ENCODE results near the gene WAPL.
"Not testable (repeated sequence)": the region's sequence is repeated elsewhere in the genome, so short reads cannot be mapped to it uniquely, and the experiment has no call there.

Gene WAPL

GRCh38 chr10:86521678-86522509 is at the start of gene WAPL:
WAPL (minus strand) TSS chr10:86521792; CDS start chr10:86518069, 3,723 bp downstream.
- DNase-seq, result peak; percentile 57 to 69

DNA sequence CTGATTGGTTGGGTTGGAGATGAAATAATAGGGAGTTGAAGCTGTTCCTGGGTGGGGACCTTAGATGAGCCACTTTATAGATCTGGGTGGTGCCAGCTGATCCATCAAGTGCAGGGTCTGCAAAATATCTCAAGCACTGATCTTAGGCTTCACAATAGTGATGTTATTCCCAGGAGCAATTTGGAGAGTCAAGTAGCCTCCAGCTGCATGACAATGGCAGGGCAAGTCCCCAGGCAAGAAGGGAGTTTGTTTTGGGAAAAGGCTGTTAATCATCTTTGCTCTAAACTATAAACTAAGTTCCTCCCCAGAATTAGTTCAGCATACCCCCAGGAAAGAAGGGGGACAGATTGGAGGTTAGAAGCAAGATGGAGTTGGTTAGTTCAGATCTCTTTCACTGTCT is 47.7 kb upstream of the WAPL start:
- no peak for DNase-seq

- DNase-seq, result not testable (repeated sequence)
Measured at GRCh38 chr10:86566518-86566917, 44.9 kb upstream of the WAPL start.

DNA sequence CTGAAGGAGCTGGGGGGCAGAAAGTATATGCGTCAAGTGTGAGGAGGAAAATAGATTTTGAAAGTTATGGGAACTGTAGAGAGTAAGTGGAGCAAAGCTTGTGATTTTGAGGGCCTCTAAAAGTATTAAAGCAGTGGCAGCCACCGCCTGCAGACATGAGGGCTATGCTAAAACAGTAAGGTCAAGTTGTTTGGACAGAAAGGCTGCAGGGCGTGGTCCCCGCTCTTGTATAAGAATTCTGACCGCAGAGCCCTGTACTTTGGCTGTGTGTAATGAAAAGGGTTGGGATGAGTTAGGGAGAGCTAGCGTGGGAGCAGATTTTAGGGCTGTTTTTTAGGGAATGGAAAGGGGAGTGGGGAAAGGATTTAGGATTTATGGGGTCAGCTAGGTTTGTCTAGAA is 41.7 kb upstream of the WAPL start:
- not testable (repeated sequence) for DNase-seq

DNA sequence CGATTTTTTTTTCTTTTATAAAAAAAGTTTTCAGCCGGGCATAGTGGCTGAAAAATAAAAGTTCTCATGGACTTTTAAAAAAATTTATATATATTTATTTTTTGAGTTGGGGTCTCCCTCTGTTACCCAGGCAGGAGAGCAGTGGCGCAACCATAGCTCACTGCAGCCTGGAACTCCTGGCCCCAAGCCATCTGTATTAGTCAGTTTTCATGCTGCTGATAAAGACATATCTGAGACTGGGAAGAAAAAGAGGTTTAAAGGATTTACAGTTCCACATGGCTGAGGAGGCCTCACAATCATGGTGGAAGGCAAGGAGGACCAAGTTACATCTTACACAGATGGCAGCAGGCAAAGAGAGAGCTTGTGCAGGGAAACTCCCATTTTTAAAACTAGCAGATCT is 37.1 kb upstream of the WAPL start:
- not testable (repeated sequence) for DNase-seq

- DNase-seq, result peak in 1 of 2 experiments; percentile 8
Measured at GRCh38 chr10:86556933-86557649, 35.5 kb upstream of the WAPL start.

DNA sequence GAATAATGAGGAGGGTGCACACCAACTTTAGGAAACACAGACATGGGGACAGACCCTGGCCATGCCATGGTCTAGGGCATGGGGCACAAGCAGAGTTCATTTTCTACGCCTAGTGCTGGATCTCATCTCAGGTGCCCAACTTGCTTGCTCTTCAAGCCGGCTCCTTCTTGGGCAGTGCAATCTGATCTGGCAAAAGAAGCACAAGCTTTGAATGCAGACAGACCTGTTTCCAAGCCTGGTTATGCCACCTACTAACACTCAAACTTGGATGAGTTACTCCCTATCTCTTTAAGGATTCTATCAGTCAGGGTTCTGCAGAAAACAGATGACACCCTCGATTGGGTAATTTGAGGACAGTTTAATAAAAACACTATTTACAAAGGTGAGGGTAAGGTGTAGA is 34.9 kb upstream of the WAPL start:
- no peak for DNase-seq

GRCh38 chr10:86553639-86554038 is 32.0 kb upstream of the WAPL start:
- DNase-seq, result no peak

DNA sequence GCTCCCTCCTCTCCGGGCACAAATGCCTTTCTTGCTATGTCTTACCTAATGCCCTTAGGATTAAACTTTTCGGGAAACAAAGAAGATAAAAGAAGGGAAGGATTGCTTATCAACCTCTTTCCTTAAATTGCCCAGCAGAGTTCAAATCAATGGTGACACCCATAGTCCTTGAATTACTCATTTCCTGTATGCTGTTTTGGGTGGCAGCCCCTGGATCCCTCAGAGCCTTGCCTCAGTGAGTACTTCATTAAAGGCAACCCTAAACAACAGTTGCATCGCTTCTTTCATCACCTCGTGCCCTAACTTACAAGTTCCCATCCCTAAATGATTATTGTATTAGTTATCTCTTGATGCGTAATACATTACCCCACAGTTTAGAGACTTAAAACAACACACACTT is 31.6 kb upstream of the WAPL start:
- no peak for DNase-seq

GRCh38 chr10:86547296-86547695 is 25.7 kb upstream of the WAPL start:
- no peak for DNase-seq

DNA sequence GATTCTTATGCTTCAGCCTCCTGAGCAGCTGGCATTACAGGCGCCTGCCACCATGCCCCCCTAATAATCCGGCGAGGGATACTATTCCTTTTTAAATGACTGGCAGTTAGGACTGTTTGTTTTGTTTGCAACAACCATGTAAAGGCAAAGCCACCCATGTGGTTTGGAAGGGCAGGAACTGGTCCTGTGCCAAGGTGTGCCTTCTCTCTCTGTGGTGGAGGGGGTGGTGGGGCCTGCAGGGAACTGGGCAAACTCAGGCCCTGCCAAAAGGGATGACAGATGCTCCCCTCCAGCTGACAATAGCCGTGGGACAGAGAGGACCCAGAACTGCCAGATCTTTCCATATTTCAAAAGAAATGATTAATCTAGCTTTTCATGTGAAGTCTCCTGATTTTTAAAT is 23.5 kb upstream of the WAPL start:
- DNase-seq, result peak in 1 of 2 experiments; percentile 37

- DNase-seq, result no peak
Measured at GRCh38 chr10:86540016-86540415, 18.4 kb upstream of the WAPL start.

DNA sequence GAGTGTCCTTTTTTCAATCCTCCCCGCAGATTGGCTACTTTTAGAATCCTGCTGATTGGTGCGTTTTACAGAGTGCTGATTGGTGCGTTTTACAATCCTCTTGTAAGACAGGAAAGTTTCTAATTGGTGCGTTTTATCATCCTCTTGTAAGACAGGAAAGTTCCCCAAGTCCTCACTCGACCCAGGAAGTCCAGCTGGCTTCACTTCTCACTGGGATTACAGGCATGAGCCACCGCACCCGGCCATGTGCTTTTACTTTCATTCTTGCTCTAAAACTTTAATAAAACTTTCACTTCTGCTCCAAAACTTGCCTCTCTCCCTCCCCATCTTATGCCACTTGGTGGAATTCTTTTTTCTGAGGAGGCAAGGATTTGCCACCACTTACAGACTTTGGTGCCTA is 17.0 kb upstream of the WAPL start:
- DNase-seq, result no peak

DNA sequence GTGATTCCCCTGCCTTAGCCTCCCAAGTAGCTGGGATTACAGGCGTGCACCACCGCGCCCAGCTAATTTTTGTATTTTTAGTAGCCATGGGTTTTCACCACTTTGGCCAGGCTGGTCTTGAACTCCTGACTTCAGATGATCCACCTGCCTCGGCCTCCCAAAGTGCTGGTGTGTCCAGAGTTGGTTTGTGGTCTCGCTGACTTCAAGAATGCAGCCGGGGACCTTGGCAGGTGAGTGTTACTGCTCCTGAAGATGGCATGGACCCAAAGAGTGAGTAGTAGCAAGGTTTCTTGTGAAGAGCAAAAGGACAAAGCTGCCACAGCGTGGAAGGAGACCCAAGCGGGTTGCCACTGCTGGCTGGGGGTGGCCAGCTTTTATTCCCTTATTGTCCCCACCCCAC is 16.4 kb upstream of the WAPL start:
- not testable (repeated sequence) for DNase-seq

DNA sequence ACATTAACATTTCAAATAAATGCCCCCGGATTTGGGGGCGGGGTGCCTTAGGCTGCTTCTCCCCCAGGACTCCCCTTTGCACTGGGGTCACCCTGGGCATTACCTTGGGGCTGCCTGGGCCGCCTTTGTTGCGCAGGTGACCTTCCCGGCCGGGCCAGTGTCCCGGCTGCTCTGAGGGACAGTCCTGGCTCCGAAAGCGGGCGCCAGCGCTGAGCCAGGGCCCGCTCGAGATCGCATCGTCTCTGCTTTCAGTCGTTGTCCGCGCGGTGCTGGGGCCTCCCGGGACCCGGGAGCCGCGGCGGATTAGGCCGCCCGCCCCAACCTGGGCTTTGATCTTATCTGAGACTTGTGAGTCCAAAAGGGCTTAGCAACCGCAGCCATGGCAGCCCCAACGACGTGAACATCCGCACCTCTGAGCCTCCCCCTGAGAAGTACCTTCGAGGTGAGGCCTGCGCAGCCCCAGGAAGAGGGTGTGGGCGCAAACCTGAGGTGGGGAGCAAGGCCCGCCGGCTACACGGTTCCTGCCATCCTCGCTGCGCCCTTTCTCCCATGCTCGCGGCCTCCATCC is 14.8 kb upstream of the WAPL start:
- no peak for DNase-seq

GRCh38 chr10:86535132-86535882 is 13.7 kb upstream of the WAPL start:
- DNase-seq, result no peak

DNA sequence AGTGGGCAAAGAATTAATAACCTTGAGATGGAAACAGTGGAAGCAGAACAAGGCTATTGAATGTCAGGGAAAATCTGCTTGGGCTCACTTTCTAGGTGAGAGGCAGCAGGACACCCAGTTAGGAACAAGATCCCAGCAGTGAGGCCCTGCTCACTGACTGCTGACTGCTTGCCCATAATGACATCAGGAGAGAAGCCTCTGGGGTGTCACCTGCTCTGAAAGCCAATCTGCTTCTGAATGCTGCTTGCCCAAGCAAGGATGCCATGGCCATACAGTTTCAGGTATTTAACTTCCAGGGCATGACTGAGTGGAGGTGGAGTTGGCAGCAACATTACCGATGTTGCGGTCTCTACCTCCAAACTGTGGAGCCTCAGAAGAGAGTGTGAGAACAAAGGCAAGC is 11.7 kb upstream of the WAPL start:
- no peak for DNase-seq

GRCh38 chr10:86528736-86529135 is 7.1 kb upstream of the WAPL start:
- DNase-seq, result not testable (repeated sequence)

DNA sequence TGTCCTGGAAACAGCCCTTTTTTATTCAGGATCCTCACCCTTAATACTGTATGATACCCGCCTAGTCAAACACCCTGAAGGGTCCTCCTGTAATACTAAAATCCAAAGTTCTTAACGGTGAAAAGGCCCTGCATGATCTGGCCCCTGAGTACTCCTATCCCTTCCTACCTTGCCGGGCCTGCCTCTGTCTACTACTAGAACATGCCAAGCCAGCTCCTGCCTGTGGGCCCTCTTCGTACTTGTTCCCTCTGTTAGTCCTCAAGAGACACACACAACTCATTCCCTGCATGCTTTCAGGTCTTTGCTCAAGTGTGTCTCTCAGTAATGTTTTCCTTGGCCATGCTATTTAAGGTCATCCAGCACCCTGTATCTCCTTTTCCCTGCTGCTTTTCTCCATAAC is 5.0 kb upstream of the WAPL start:
- no peak for DNase-seq

DNA sequence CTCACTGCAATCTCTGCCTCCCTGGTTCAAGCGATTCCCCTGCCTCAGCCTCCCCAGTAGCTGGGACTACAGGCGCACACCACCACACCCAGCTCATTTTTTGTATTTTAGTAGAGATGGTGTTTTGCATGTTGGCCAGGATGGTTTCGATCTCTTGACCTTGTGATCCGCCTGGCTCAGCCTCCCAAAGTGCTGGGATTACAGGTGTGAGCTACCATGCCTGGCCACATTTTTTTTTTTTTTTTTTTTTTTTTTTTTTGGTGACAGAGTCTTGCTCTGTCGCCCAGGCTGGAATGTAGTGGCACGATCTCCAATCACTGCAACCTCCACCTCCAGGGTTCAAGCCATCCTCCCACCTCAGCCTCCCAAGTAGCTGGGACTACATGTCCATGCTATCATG is 4.1 kb upstream of the WAPL start:
- DNase-seq, result not testable (repeated sequence)

GRCh38 chr10:86524225-86524962 is 2.8 kb upstream of the WAPL start:
- DNase-seq, result no peak

DNA sequence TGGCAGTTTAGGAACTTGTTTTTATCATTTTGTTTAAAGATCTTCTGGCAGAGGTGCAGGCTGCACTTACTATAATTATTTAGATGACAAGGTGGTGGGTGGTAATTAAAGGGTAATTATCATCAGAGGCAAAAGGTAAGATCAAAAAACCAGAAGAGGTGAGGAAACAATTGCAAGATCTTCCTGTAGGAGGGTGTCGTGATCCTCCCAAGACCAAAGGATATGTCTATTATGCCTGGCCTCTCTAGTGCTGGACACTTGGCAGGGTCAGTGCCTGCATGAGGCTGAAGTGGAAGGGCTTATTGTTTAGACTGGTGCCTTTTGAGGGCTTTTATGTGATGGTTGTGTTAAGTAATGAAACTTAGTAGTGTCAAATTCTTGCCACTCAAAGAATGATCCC is 1.8 kb upstream of the WAPL start:
- DNase-seq, result peak in 1 of 2 experiments; percentile 5

GRCh38 chr10:86522510-86522855 is 891 bp upstream of the WAPL start:
- no peak for DNase-seq
